Epidermal melanocyte (primary cell): ENCODE measurements around the gene INHA.

ENCODE experiments used
- DNase-seq: peaks from one replicate; pipeline ENCODE4 v3.0.0; 2011; ENCODE audit warnings: low spot score; ENCODE audit not compliant: insufficient read length

Gene INHA

GRCh38 chr2:219539926-219540678, 32.0 kb upstream of the INHA start:
- no peak for DNase-seq

- DNase-seq: no peak
These were observed 31.2 kb upstream of the INHA start for GRCh38 chr2:219540784-219541504.

GRCh38 chr2:219541611-219542180, 30.4 kb upstream of the INHA start:
- no peak for DNase-seq

- no peak for DNase-seq
These were observed 29.0 kb upstream of the INHA start for GRCh38 chr2:219542931-219543595.

- peak; percentile 99 for DNase-seq
These were observed 28.3 kb upstream of the INHA start, which contains the start of the genes CHPF and TMEM198 for GRCh38 chr2:219543596-219544358. CHPF (minus strand) TSS chr2:219543809; CDS start chr2:219543538, 271 bp downstream. TMEM198 (plus strand) TSS chr2:219544028; CDS start chr2:219544728, 700 bp downstream.

- no peak for DNase-seq
These were observed 27.5 kb upstream of the INHA start for GRCh38 chr2:219544567-219544966.

GRCh38 chr2:219545295-219545942, 26.7 kb upstream of the INHA start:
- no peak for DNase-seq

GRCh38 chr2:219545943-219546352, 26.2 kb upstream of the INHA start:
- DNase-seq: no peak

GRCh38 chr2:219547621-219548020, 24.5 kb upstream of the INHA start:
- no peak for DNase-seq

GRCh38 chr2:219548990-219549389, 23.1 kb upstream of the INHA start:
- DNase-seq: no peak

- DNase-seq: no peak
These were observed 22.5 kb upstream of the INHA start for GRCh38 chr2:219549619-219550018.

GRCh38 chr2:219551441-219552381, 20.4 kb upstream of the INHA start:
- DNase-seq: no peak

- peak; percentile 96 for DNase-seq
These were observed 19.5 kb upstream of the INHA start for GRCh38 chr2:219552382-219553167.

GRCh38 chr2:219553168-219553417, 19.0 kb upstream of the INHA start:
- DNase-seq: no peak

GRCh38 chr2:219553463-219553963, 18.6 kb upstream of the INHA start:
- DNase-seq: no peak

GRCh38 chr2:219554350-219554749, 17.8 kb upstream of the INHA start:
- no peak for DNase-seq

GRCh38 chr2:219555956-219556355, 16.2 kb upstream of the INHA start:
- no peak for DNase-seq

GRCh38 chr2:219556413-219556812, 15.7 kb upstream of the INHA start:
- no peak for DNase-seq

- no peak for DNase-seq
These were observed 14.8 kb upstream of the INHA start for GRCh38 chr2:219557320-219557719.
